Endodermal cell (in vitro differentiated cells): ENCODE results near the gene YOD1. TPM values are rescaled to one million over a fixed set of nuclear protein-coding genes. Genes with fewer than 3 reads are reported as not detected.
A peak's percentile ranks its signal among the peaks of the same experiment; 100 is the strongest.

Experiments
- DNase-seq: peaks from one replicate; pipeline ENCODE4 v3.0.0-alpha.2; 2017
- H3K27ac ChIP-seq: 2 replicates; pipeline ENCODE4 v1.5.1; 2013; ENCODE audit warnings: mild to moderate bottlenecking, low read depth, low read length, moderate library complexity
- H3K27me3 ChIP-seq: 2 replicates; pipeline ENCODE4 v1.6.1; 2013; ENCODE audit warnings: mild to moderate bottlenecking, low read length, moderate library complexity; ENCODE audit not compliant: insufficient read depth, control insufficient read depth, poor library complexity, severe bottlenecking
- H3K36me3 ChIP-seq: 2 replicates; pipeline ENCODE4 v1.7.0; 2013; ENCODE audit warnings: mild to moderate bottlenecking, low read length, moderate library complexity; ENCODE audit not compliant: control insufficient read depth, insufficient read depth
- H3K4me1 ChIP-seq: one replicate; pipeline ENCODE4 v1.7.0; 2013; ENCODE audit warnings: low read length; ENCODE audit not compliant: control insufficient read depth, insufficient read depth
- H3K4me3 ChIP-seq: 2 replicates; pipeline ENCODE4 v1.5.1; 2013; ENCODE audit warnings: mild to moderate bottlenecking, low read length, moderate library complexity
- H3K9ac ChIP-seq: 2 replicates; pipeline ENCODE4 v1.6.1; 2013; ENCODE audit warnings: mild to moderate bottlenecking, low read length, moderate library complexity; ENCODE audit not compliant: poor library complexity, severe bottlenecking; ENCODE audit errors: extremely low read depth
- H3K9me3 ChIP-seq: 2 replicates; pipeline ENCODE4 v1.6.1; 2013; ENCODE audit warnings: mild to moderate bottlenecking, low read length, moderate library complexity; ENCODE audit not compliant: control insufficient read depth
- H3K27ac Mint-ChIP-seq: 2 replicates; pipeline ENCODE4 v1.8.0; 2020; ENCODE audit warnings: mixed read lengths
- H3K27me3 Mint-ChIP-seq: 2 replicates; pipeline ENCODE4 v1.8.0; 2021; ENCODE audit warnings: mild to moderate bottlenecking, mixed read lengths; ENCODE audit not compliant: insufficient read depth
- H3K36me3 Mint-ChIP-seq: 2 replicates; pipeline ENCODE4 v1.8.0; 2020; ENCODE audit warnings: low read depth, mixed read lengths
- H3K4me1 Mint-ChIP-seq: 2 replicates; pipeline ENCODE4 v1.8.0; 2020; ENCODE audit warnings: mixed read lengths
- H3K4me3 Mint-ChIP-seq: 2 replicates; pipeline ENCODE4 v1.8.0; 2020; ENCODE audit warnings: mild to moderate bottlenecking, moderate library complexity, mixed read lengths
- H3K9me3 Mint-ChIP-seq: 2 replicates; pipeline ENCODE4 v1.8.0; 2020; ENCODE audit warnings: mild to moderate bottlenecking, mixed read lengths
- CTCF ChIP-seq: fragments of 200-600 bp; sonication (generic); conservative IDR thresholded peaks from 2 replicates; pipeline ENCODE4 v1.5.0; 2021; ENCODE audit warnings: antibody characterized with exemption, mild to moderate bottlenecking
- WGBS, 2 experiments: methylation state at CpG; one replicate each; pipeline versions ENCODE4 v1.1.5 to v1.1.7; 2013; ENCODE audit warnings: missing lambda C conversion rate in 2 of 2, mixed read lengths in 1 of 2; ENCODE audit not compliant: insufficient coverage in 1 of 2, insufficient read length in 1 of 2; 5-methylcytosine and 5-hydroxymethylcytosine counted together
- total RNA-seq, 2 donors: library from RNA; stranded (reverse); fragmentation: NEBNext Ultra II Directional in 1 of 2; extraction: Animal tissue kit (Norgen Biotek cat#: 25700) in 1 of 2; gene quantifications; 2 replicates in 1 of 2; 3 replicates in 1 of 2; pipeline ENCODE4 v1.2.1, GENCODE V29; 2021

Gene YOD1
- total RNA-seq, 2 donors from 2014 or later: 10.8 to 18.8 TPM

- H3K27me3 Mint-ChIP-seq: no peaks in the 10 kb centered on the region
- H3K27ac ChIP-seq: no peak overlapping the region
- no peak overlapping the region for H3K9ac ChIP-seq
- 88 to 96% methylated on average over 3 to 6 of the region's 6 CpGs for WGBS, 2 experiments
- no peak overlapping the region for H3K4me3 ChIP-seq
- H3K4me1 ChIP-seq: peaks cover 8% of the 10 kb centered on the region
- TF ChIP-seq CTCF: no peak
- H3K4me1 Mint-ChIP-seq: peaks cover 17% of the 10 kb centered on the region
- no peaks in the 10 kb centered on the region for H3K9me3 ChIP-seq
- no peaks in the 10 kb centered on the region for H3K27me3 ChIP-seq
- no peak for DNase-seq
- no peaks in the 10 kb centered on the region for H3K36me3 Mint-ChIP-seq
- H3K36me3 ChIP-seq: no peaks in the 10 kb centered on the region
- no peak overlapping the region for H3K4me3 Mint-ChIP-seq
- no peak overlapping the region for H3K27ac Mint-ChIP-seq
- H3K9me3 Mint-ChIP-seq: no peaks in the 10 kb centered on the region
Observed at GRCh38 chr1:207079706-207080241, 28.8 kb upstream of the YOD1 start.

GRCh38 chr1:207078578-207079132, 27.6 kb upstream of the YOD1 start:
- H3K27me3 Mint-ChIP-seq: no peaks in the 10 kb centered on the region
- H3K27ac Mint-ChIP-seq: no peak overlapping the region
- H3K9ac ChIP-seq: no peak overlapping the region
- H3K4me1 ChIP-seq: peaks cover 8% of the 10 kb centered on the region
- no peak overlapping the region for H3K4me3 Mint-ChIP-seq
- no peaks in the 10 kb centered on the region for H3K36me3 Mint-ChIP-seq
- TF ChIP-seq CTCF: no peak
- DNase-seq: no peak
- no peaks in the 10 kb centered on the region for H3K9me3 ChIP-seq
- 74 to 88% methylated on average over 5 to 11 of the region's 11 CpGs for WGBS, 2 experiments
- no peaks in the 10 kb centered on the region for H3K36me3 ChIP-seq
- H3K9me3 Mint-ChIP-seq: no peaks in the 10 kb centered on the region
- H3K27ac ChIP-seq: no peak overlapping the region
- H3K27me3 ChIP-seq: no peaks in the 10 kb centered on the region
- H3K4me3 ChIP-seq: no peak overlapping the region
- peaks cover 10% of the 10 kb centered on the region for H3K4me1 Mint-ChIP-seq

- Mint-ChIP-seq H3K4me3 (no peak overlapping the region), H3K27me3 (no peaks in the 10 kb centered on the region), H3K36me3 (no peaks in the 10 kb centered on the region), H3K9me3 (no peaks in the 10 kb centered on the region), H3K27ac (no peak overlapping the region), H3K4me1 (peaks cover 10% of the 10 kb centered on the region)
- Histone ChIP-seq H3K27ac (no peak overlapping the region), H3K9me3 (no peaks in the 10 kb centered on the region), H3K4me1 (peaks cover 8% of the 10 kb centered on the region), H3K27me3 (no peaks in the 10 kb centered on the region), H3K9ac (no peak overlapping the region), H3K36me3 (no peaks in the 10 kb centered on the region), H3K4me3 (no peak overlapping the region)
- 54 to 100% methylated on average over 2 to 6 of the region's 6 CpGs for WGBS, 2 experiments
- peak; percentile 95 for TF ChIP-seq CTCF
- DNase-seq: peak; percentile 87
Observed at GRCh38 chr1:207077470-207078377, 26.7 kb upstream of the YOD1 start.
